Measurements from ENCODE around the gene SLC5A6. TPM values are rescaled to one million over a fixed set of nuclear protein-coding genes. Genes with fewer than 3 reads are reported as not detected.
"Not testable (repeated sequence)": the region's sequence is repeated elsewhere in the genome, so short reads cannot be mapped to it uniquely, and the experiment has no call there.

SLC5A6 gene
- total RNA-seq, 1 donor from 2014 or later = 87.1 TPM

DNA sequence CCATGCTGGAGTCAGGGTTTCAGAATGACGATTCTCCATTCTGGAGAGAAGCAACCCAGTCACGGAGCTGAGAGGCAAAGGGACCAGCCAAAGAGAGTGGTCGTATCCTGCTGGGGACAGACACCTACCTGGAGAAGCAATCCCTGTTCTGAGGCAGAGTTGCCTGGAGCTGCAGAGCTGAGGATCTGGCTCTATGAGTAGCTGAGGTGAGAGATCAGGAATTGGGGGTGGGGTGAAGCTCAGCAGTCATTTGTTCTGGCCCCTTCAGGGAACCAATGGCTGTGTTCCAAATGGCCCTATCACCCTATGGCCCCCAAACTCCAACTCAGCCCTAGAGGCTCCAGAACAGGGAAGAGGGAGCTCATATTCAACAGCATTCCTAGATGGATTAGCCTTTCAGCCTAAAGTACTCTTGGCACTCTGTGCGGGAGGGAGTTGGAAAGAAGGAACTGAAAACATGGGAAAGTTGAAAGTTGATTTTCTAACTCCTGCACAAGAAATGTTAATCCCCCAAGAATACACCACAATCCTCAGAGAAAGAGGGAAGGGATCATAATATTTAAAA, 3.5 kb downstream of the SLC5A6 start:
- Mint-ChIP-seq H3K9me3 (no peaks in the 10 kb centered on the region), H3K4me3 (no peak overlapping the region), H3K4me1 (peaks cover 38% of the 10 kb centered on the region), H3K36me3 (ENCODE audit: low read depth) (peaks cover 53% of the 10 kb centered on the region), H3K27me3 (no peaks in the 10 kb centered on the region), H3K27ac (no peak overlapping the region)
- DNase-seq = no peak
- intact Hi-C loops (cut with micrococcal nuclease) = no loop called here

DNA sequence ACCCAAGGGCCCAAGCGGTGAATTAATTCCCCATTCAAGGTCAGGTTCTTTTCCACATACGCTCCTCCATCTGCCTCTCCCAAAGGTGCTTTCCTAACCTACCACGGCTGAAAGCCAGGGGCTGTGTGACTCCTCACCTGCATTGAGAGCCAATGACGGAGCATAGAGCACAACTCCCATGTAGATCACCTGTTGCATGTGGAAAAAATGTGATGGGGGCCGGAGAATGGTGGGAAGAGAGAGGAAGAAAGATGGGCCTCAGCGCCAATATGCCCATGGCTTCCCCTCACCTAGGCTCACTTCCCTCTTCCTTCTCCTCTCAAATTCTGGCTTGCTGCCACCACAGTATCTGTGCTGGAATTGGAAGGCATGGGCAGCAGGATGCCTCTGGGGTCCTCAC, 5.7 kb downstream of the SLC5A6 start:
- Mint-ChIP-seq H3K4me1 (peaks cover 35% of the 10 kb centered on the region), H3K27me3 (no peaks in the 10 kb centered on the region), H3K9me3 (no peaks in the 10 kb centered on the region), H3K27ac (no peak overlapping the region), H3K36me3 (ENCODE audit: low read depth) (peaks cover 59% of the 10 kb centered on the region), H3K4me3 (no peak overlapping the region)
- DNase-seq = no peak
- intact Hi-C loops (cut with micrococcal nuclease) = no loop called here

DNA sequence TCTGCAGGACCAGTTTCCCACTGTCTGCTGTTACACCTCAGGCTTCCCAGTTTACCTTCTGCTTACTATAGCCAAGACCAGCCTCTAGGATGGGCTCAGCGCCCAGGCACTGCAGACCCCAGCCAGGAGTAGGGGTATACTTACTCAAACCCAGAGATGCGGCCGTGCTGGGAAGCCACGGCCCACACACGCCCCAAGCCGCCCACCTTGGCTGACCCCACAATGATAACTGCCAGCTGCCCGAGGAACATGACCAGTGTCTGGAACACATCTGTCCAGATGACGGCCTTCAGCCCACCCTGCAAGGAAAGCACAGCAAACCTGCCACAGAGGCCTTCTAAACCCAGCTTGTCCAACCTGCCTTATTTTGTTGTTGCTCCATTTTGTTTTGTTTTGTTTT, 6.9 kb downstream of the SLC5A6 start:
- Mint-ChIP-seq H3K27me3 (no peaks in the 10 kb centered on the region), H3K36me3 (ENCODE audit: low read depth) (peaks cover 61% of the 10 kb centered on the region), H3K4me1 (peaks cover 34% of the 10 kb centered on the region), H3K27ac (no peak overlapping the region), H3K9me3 (no peaks in the 10 kb centered on the region), H3K4me3 (no peak overlapping the region)
- no peak for DNase-seq
- intact Hi-C loops (cut with micrococcal nuclease) = no loop called here

DNA sequence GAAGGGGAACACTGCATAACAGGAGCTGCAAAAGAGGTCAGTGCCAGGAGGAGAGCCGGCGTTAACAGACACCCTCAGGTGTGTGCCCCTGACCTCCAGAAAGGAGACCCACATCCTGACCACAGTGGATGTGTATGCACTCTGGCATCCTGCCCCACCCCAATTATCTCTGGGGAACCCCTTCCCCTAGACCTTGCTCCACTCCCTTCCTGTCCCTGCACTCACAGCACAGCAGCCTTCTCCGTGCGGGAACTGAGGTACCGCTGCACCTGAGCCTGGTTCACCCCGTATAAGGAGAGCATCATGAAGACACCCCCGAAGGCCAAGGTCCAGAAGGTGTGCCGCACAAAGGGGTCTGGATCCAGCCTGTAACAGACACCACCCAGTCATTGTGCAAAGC, 7.5 kb downstream of the SLC5A6 start:
- H3K27ac Mint-ChIP-seq = no peak overlapping the region
- H3K4me1 Mint-ChIP-seq = peaks cover 27% of the 10 kb centered on the region
- H3K27me3 Mint-ChIP-seq = no peaks in the 10 kb centered on the region
- H3K9me3 Mint-ChIP-seq = no peaks in the 10 kb centered on the region
- DNase-seq = peak; percentile 57
- H3K36me3 Mint-ChIP-seq (ENCODE audit: low read depth) = peaks cover 61% of the 10 kb centered on the region
- no peak overlapping the region for H3K4me3 Mint-ChIP-seq
- intact Hi-C loops (cut with micrococcal nuclease) = no loop called here

DNA sequence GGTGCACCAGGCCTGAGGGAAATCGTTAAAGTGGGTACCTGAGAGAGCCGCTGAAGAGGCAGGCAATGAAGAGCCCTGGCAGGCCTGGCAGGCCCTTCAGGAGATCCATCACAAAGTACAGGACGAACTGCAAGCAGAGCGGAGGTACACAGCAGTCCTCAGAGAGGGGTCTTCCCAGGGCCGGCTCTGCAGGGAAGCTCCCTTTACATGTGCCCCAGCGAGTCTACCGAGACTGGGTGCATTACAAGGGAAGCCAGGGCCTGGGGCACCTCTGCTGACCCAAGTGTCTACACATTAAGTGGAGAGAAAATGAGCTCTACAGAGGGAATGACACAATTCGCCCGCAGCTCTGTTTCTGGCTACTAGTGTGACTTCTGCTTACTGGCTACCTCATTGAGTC, 8.3 kb downstream of the SLC5A6 start:
- Mint-ChIP-seq H3K4me1 (peaks cover 22% of the 10 kb centered on the region), H3K27me3 (no peaks in the 10 kb centered on the region), H3K36me3 (ENCODE audit: low read depth) (peaks cover 66% of the 10 kb centered on the region), H3K27ac (no peak overlapping the region), H3K4me3 (no peak overlapping the region), H3K9me3 (no peaks in the 10 kb centered on the region)
- intact Hi-C loops (cut with micrococcal nuclease) = no loop called here
- DNase-seq = no peak

DNA sequence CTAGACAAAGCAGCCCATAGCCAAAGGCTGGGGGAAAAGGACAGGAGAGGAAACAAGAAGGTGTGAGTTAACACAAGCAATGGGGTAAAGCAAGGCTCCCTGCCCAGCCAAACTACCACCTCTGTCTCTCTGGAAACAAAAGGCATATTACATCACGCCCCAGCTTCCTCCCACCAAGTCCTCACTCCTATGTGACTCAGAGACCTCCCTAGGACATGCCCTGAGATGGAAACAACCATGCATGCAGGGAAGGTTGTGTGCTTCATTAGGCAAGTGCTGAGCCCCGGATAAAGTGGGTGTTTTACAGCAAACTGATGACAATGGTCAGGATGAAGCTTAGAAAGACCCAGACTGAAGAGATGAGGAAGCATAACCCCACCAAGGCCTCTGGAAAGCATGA, 9.2 kb downstream of the SLC5A6 start:
- Mint-ChIP-seq H3K27ac (no peak overlapping the region), H3K27me3 (no peaks in the 10 kb centered on the region), H3K4me3 (no peak overlapping the region), H3K4me1 (peaks cover 16% of the 10 kb centered on the region), H3K9me3 (no peaks in the 10 kb centered on the region), H3K36me3 (ENCODE audit: low read depth) (peaks cover 61% of the 10 kb centered on the region)
- intact Hi-C loops (cut with micrococcal nuclease) = no loop called here
- peak; percentile 55 for DNase-seq

DNA sequence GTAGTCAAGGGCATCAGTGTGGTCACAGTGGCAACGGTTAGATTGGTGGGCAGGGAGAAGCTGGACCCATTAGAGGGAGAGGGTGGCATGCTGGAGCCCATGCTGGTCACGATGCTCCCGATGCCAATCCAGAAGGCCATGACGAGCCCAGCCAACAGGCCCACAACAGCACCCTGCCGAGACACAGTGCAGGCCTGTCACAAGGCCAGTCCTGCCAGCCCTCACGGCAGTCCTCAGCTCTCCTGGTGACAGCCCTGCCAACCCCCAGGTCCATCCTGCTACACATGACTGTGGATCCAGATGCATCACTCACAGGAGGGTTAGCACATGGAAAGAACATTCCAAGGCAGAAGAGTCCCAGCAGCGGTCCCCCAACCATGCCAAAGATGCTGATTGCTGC, 10.4 kb downstream of the SLC5A6 start:
- DNase-seq = no peak
- Mint-ChIP-seq H3K4me3 (no peak overlapping the region), H3K27ac (no peak overlapping the region), H3K4me1 (peaks cover 13% of the 10 kb centered on the region), H3K9me3 (no peaks in the 10 kb centered on the region), H3K27me3 (no peaks in the 10 kb centered on the region), H3K36me3 (ENCODE audit: low read depth) (peaks cover 53% of the 10 kb centered on the region)
- intact Hi-C loops (cut with micrococcal nuclease) = no loop called here

DNA sequence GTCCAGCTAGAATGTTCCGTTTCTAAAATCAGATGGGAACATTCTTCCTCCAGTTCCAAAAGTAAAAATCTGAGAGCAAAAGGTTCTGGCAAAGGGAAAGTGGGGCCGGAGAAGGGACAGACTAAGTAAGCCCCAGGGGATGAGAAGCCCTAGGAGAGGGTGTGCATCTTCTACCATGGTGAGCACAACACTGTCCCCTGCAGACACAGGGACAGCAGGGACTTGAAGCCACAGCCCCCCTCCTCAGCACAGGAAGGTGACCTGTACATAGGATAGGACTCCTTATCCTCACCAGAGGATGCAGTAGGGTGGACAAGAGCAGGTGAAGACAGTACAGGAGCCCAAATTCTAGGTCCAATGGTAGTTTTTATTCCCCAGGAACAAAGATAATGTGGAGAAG, 12.8 kb downstream of the SLC5A6 start:
- Mint-ChIP-seq H3K27ac (no peak overlapping the region), H3K4me1 (peaks cover 4% of the 10 kb centered on the region)

DNA sequence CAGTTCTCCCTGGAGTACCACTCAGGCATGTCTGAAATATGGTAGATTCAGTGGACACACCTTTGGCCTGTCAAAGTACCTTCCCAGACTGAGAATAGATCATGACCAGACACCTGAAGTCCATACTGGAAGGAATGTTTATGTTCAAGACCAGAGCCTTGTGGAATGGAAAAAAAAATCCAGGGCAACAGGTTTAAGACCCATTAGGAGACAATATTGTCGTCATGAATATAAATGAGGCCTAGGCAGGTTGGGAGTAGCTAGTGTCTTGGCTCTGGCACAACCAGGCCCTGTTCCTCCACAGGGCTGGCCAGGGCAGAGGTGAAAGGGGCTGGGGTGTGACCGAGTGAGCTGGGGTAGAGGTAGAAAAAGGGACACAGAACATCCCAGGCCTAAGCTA, 13.4 kb downstream of the SLC5A6 start:
- H3K9me3 Mint-ChIP-seq = no peaks in the 10 kb centered on the region
- DNase-seq = no peak
- intact Hi-C loops (cut with micrococcal nuclease) = no loop called here
- H3K27ac Mint-ChIP-seq = no peak overlapping the region
- H3K27me3 Mint-ChIP-seq = peaks cover 3% of the 10 kb centered on the region
- H3K4me3 Mint-ChIP-seq = no peak overlapping the region
- H3K4me1 Mint-ChIP-seq = peaks cover 4% of the 10 kb centered on the region
- H3K36me3 Mint-ChIP-seq (ENCODE audit: low read depth) = peaks cover 34% of the 10 kb centered on the region

More for the DNA sequence above, 12.8 kb downstream of the SLC5A6 start:
- intact Hi-C loops (cut with micrococcal nuclease) = no loop called here
- peaks cover 34% of the 10 kb centered on the region for H3K36me3 Mint-ChIP-seq (ENCODE audit: low read depth)
- peaks cover 3% of the 10 kb centered on the region for H3K27me3 Mint-ChIP-seq
- DNase-seq = no peak
- no peaks in the 10 kb centered on the region for H3K9me3 Mint-ChIP-seq
- H3K4me3 Mint-ChIP-seq = no peak overlapping the region

DNA sequence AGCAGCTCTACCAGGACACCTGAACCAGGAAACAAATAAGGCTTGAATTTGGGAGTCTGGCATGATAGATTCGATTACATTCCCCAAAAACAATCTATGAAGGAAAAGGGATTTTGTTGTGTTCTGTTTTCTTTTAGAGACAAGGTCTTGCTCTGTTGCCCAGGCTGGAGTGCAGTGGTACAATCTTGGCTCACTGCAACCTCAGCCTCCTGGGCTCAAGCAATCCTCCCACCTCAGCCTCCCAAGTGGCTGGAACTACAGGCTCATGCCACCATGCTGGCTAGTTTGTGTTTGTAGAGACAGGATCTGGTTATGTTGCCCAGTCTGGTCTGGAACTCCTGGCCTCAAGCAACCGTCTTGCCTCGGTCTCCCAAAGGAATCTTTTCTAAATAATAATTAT, 14.0 kb downstream of the SLC5A6 start:
- H3K4me3 Mint-ChIP-seq; H3K27me3 Mint-ChIP-seq; H3K4me1 Mint-ChIP-seq; H3K9me3 Mint-ChIP-seq; DNase-seq; H3K27ac Mint-ChIP-seq; intact Hi-C loops (cut with micrococcal nuclease): not testable (repeated sequence)
- H3K36me3 Mint-ChIP-seq (ENCODE audit: low read depth) = peaks cover 28% of the 10 kb centered on the region

DNA sequence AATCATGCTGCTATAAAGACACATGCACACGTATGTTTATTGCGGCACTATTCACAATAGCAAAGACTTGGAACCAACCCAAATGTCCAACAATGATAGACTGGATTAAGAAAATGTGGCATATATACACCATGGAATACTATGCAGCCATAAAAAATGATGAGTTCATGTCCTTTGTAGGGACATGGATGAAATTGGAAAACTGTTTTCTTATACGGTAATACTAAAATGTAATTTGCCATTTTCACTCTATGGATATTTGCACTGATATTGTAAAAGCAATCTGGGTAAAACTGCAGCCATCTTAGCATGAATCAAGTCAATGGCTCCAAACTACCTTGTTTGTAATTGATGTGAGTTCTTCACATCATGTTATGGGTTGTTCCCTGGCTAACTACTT, 16.3 kb downstream of the SLC5A6 start:
- H3K4me1 Mint-ChIP-seq; H3K4me3 Mint-ChIP-seq; intact Hi-C loops (cut with micrococcal nuclease); H3K27ac Mint-ChIP-seq; H3K9me3 Mint-ChIP-seq; DNase-seq: not testable (repeated sequence)
- Mint-ChIP-seq H3K27me3 (peaks cover 11% of the 10 kb centered on the region), H3K36me3 (ENCODE audit: low read depth) (peaks cover 19% of the 10 kb centered on the region)

DNA sequence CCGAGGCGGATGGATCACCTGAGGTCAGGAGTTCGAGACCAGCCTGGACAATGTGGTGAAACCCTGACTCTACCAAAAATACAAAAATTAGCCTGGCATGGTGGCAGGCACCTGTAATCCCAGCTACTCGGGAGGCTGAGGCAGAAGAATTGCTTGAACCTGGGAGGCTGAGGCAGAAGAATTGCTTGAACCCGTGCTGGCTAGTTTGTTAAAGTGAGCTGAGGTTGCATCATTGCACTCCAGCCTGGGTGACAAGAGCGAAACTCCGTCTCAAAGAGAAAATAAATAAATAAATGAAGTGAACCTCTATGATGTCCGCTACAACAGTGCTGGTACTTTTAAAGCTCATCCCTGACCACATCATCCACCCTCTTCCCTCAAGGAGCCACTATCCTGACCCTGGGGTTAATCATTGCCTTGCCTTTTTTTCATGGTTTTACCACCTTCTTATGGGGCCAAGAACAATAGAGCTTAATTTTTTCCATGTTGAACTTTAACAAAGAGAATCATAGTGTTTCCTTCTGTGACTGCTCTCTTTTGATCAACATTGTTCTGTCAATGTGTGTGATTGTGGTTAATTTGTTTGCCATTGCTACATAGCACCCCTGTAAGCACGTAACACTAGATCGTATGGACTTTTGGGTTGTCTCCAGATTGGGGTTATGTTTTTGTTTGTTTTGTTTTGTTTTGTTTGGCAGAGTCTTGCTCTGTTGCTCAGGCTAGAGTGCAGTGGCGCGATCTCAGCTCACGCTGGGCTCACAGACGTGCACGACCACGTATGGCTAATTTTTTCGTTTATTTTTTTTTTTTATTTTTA, 17.3 kb downstream of the SLC5A6 start:
- DNase-seq = no peak
- Mint-ChIP-seq H3K27ac (no peak overlapping the region), H3K4me1 (no peaks in the 10 kb centered on the region), H3K9me3 (no peaks in the 10 kb centered on the region), H3K36me3 (ENCODE audit: low read depth) (peaks cover 12% of the 10 kb centered on the region), H3K27me3 (peaks cover 11% of the 10 kb centered on the region), H3K4me3 (no peak overlapping the region)
- intact Hi-C loops (cut with micrococcal nuclease) = no loop called here

DNA sequence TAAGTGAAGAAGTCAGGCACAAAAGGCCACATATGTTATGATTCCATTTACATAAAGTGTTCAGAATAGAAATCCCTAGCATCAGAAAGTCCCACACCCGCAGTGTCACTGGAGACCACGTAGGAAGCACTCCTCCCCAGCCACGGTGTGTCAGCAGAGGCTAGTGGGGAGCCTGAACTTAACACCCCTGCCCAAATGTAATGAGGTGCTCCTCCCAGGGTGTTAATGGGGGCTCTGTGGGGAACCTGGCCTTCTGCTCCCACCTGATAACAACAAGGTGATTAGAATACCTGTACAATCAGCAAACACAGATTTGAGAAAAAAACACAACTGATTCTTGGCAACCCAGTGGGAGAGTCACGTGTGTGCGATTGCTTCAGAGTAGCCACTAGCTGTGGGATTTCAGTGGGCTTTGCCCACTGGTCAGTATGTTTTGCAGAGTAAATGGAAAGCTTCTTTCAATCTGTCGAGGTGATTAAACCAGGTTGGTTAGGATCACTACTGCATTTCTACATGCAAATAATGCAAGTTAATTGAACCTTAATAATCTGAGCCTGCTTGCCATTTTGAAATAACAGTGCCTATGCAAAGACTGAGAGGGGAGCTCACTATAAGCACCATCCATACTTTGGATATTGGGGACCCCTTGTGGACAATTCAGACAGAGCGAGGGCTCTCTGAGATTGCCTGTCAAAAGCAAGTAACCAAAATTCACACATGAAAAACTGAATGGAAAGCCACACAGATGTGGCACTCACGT, 20.8 kb downstream of the SLC5A6 start:
- Mint-ChIP-seq H3K4me3 (no peak overlapping the region), H3K27ac (no peak overlapping the region), H3K27me3 (peaks cover 20% of the 10 kb centered on the region), H3K36me3 (ENCODE audit: low read depth) (no peaks in the 10 kb centered on the region), H3K4me1 (no peaks in the 10 kb centered on the region), H3K9me3 (no peaks in the 10 kb centered on the region)
- intact Hi-C loops (cut with micrococcal nuclease) = loop anchor here (1.0 kb wide), 2 partner anchors 93 to 230 kb away; no protein-coding TSS in a partner anchor
- DNase-seq = peak; percentile 86

DNA sequence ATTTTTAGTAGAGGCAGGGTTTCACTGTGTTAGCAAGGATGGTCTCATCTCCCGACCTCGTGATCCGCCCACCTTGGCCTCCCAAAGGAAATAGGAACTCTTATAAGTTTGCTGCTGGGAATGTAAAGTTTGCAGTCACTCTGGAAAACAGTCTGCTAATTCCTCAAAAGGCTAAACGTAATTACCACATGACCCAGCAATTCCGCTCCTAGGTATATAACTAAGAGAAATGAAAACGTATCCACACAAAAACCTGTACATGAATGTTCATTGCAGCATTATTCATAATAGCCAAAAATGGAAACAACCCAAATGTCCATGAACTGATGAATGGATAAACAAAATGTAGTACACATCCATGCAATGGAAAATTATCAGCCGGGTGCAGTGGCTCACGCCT, 22.1 kb downstream of the SLC5A6 start:
- no peak overlapping the region for H3K4me3 Mint-ChIP-seq
- intact Hi-C loops (cut with micrococcal nuclease) = loop anchor here (10.0 kb wide), 1 partner anchor 345 kb away; the partner anchor contains the start of gene DPYSL5

More for the DNA sequence above, 22.1 kb downstream of the SLC5A6 start:
- no peak overlapping the region for H3K27ac Mint-ChIP-seq
- no peaks in the 10 kb centered on the region for H3K9me3 Mint-ChIP-seq
- DNase-seq = no peak
- peaks cover 24% of the 10 kb centered on the region for H3K27me3 Mint-ChIP-seq
- H3K4me1 Mint-ChIP-seq = no peaks in the 10 kb centered on the region
- H3K36me3 Mint-ChIP-seq (ENCODE audit: low read depth) = no peaks in the 10 kb centered on the region
